Astrocyte of the cerebellum (primary cell): Measurements from ENCODE around the gene NAALADL1.
"Not testable (repeated sequence)": the region's sequence is repeated elsewhere in the genome, so short reads cannot be mapped to it uniquely, and the experiment has no call there.

Experiments
- DNase-seq: peaks from one replicate; pipeline ENCODE4 v3.0.0-alpha.2; 2011; ENCODE audit warnings: low read depth
- H3K4me3 ChIP-seq: 2 replicates; pipeline ENCODE4 v1.5.1; 2011; ENCODE audit warnings: mild to moderate bottlenecking, low read depth, low read length, moderate library complexity
- in situ Hi-C: cut with HindIII; loops from 2 replicates; pipeline ENCODE4 v1.10.0; 2017; ENCODE audit warnings: low sequenced_read_pairs
- TF ChIP-seq, protein P1 (sequence below): IDR thresholded peaks from 2 replicates; pipeline ENCODE4 v1.5.1; 2012; ENCODE audit warnings: low read length, low read depth, moderate library complexity, mild to moderate bottlenecking; ENCODE audit errors: missing control alignments

Gene NAALADL1

DNA sequence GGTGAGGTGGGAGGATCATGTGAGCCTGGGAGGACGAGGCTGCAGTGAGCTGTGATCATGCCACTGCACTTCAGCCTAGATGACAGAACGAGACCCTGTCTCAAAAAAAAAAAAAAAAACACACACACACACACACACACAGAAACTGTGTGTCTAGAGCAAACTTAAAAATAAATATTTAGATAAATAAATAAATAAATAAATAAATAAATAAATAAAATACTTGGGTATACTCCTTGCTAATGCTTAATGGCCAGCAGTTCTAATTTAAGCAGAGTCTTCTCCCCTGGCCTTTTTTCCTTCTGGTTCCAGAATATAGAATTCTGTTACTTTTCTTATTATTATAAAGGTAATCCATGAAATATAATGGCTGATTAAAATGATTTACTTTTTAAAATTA lies 49.5 kb downstream of the NAALADL1 start:
- DNase-seq, result no peak
- TF ChIP-seq, protein P1, sequence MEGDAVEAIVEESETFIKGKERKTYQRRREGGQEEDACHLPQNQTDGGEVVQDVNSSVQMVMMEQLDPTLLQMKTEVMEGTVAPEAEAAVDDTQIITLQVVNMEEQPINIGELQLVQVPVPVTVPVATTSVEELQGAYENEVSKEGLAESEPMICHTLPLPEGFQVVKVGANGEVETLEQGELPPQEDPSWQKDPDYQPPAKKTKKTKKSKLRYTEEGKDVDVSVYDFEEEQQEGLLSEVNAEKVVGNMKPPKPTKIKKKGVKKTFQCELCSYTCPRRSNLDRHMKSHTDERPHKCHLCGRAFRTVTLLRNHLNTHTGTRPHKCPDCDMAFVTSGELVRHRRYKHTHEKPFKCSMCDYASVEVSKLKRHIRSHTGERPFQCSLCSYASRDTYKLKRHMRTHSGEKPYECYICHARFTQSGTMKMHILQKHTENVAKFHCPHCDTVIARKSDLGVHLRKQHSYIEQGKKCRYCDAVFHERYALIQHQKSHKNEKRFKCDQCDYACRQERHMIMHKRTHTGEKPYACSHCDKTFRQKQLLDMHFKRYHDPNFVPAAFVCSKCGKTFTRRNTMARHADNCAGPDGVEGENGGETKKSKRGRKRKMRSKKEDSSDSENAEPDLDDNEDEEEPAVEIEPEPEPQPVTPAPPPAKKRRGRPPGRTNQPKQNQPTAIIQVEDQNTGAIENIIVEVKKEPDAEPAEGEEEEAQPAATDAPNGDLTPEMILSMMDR, result no peak
- H3K4me3 ChIP-seq, result no peak overlapping the region
- in situ Hi-C loops, result no loop called here

DNA sequence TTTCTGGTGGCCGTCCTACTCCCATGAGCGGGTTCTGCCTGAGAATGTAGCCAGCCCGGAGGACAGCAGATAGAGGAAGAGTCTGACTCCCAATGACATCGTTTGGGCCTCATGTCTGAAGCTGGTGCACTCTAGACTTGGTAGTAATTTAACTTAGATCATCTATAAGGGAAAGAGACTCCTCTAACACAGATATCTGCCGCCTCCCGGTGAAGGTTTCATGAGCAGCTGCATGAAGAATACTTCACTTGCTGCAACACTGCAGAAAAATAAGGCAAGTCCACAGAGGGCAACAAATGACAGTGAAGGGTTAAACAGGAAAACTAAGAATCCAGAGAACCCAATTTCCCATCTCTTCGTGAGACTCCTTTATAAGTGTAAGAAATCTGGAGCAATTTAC lies 50.3 kb downstream of the NAALADL1 start:
- H3K4me3 ChIP-seq, result no peak overlapping the region
- TF ChIP-seq, protein P1, result no peak
- in situ Hi-C loops, result no loop called here
- no peak for DNase-seq

DNA sequence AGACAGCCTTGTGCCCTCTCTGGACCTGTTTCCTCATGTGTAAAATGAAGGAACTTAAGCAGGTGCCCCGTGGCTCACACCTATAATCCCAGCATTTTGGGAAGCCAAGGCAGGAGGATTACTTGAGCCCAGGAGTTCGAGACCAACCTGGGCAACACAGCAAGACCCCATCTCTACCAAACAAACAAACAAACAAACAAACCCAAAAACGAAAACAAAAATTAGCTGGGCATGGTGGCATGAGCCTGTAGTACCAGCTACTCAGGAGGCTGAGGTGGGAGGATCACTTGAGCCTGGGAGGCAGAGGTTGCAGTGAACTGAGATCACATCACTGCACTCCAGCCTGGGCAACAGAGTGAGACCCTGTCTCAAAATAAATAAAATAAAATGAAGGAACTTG lies 54.4 kb downstream of the NAALADL1 start:
- DNase-seq, H3K4me3 ChIP-seq, in situ Hi-C loops: not testable (repeated sequence)

DNA sequence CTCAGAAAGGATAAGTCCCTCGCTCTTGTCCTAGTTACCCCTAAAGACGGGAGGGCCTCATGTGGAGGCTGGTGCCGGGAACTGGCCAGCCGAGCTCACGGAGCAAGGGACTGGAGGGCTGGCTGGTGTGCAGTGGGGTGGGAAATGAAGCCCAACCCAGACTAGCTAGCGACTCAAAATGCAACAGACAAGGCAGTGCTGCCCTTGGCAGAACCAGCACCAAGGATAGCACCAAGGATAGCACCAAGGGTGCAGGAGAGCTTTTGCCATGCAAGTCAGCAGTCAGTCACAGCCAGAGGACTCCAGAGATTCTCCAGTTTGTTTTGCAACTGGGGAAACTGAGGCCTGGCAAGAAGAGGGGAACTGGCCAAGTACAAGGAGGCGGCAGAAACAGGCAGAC lies 55.1 kb downstream of the NAALADL1 start:
- in situ Hi-C loops, result no loop called here
- TF ChIP-seq, protein P1, result no peak
- no peak for DNase-seq
- H3K4me3 ChIP-seq, result no peak overlapping the region

DNA sequence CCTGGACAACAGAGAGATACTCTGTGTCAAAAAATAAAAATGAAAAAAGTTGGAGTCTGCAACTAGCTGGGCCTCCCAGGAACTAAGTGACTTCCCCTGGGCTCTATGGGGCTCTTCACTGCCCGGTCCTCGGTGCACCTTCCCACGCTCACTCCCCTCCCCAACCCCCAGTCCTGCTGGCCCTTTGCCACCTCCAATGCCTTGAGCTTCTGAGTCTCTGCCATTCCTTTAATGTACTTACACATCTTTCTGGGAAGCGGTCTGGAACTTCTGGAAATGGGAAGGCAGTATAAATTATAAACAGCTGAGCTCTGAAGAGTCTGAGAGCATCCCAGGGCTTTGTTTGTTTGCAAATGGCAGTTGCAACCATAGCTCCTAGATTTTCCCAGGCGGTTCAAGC lies 55.6 kb downstream of the NAALADL1 start:
- no peak for DNase-seq
- TF ChIP-seq, protein P1, result no peak
- H3K4me3 ChIP-seq, result no peak overlapping the region
- in situ Hi-C loops, result no loop called here

DNA sequence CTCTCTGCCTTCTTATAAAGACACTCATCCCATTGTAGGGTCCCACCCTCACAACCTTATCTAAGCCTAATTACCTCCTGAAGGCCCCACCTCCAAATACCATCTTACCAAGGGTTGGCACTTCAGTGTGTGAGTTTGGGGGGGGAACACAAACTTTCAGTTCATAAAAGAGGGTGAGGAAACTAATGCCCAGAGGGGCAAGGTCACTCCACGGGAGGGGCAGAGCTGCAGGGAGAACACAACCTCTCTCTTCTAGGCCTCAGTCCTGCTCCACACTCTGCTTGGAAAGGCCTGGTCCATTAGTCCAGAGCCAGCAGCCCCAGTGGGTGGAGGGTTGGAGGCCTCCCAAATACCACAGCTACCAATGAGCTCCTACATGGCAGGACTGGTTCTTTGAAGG lies 58.9 kb downstream of the NAALADL1 start:
- TF ChIP-seq, protein P1, result no peak
- DNase-seq, result no peak
- in situ Hi-C loops, result no loop called here
- no peak overlapping the region for H3K4me3 ChIP-seq

DNA sequence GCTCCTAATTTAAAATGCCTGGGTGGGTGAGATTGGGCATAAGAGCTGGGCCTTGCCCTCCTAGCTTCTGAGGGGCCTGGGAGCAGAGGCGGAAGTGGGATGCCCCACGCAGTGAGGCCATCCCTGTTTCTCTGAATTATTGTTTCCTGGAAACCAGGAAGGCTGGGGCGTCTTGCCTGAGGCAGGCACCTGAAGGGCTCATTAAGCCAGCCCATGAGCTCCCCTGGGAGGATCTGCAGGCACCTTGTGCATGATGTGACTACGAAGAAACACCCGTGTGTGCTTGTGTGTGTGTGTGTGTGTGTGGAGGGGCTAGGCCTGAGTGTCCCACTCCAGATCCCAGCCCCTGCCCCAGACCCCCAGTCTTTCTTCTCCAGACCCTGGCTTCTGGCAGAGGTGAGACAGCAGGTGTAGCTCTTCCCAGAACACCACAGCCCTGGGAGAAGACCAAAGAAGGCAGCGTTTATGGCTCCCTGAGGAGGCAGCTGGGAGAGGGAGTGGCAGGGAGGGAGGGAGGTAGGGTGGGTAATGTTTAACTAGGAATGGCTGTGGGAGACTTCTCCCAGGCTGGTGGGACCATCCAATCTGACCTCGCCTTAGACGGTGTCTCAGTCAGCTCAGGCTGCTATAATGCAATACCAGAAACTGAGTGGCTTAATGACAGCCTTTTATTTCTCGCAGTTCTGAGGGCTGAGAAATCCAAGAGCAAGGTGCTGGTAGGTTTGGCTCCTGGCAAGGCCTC lies 59.5 kb downstream of the NAALADL1 start:
- in situ Hi-C loops, result no loop called here
- no peak for DNase-seq
- TF ChIP-seq, protein P1, result no peak
- no peak overlapping the region for H3K4me3 ChIP-seq
